Parathyroid adenoma (tissue), 2 donors: ENCODE data around the gene LDLRAD2.

Source experiments
- H2AFZ ChIP-seq: fragments of 300-600 bp; sonication (generic); one replicate; pipeline ENCODE4 v1.7.0; 2017; ENCODE audit warnings: antibody characterized with exemption, mild to moderate bottlenecking
- H3K27ac ChIP-seq: fragments of 300-600 bp; sonication (generic); one replicate; pipeline ENCODE4 v1.7.0; 2017
- H3K27me3 ChIP-seq: fragments of 300-600 bp; sonication (generic); one replicate; pipeline ENCODE4 v1.7.0; 2017; ENCODE audit warnings: low read length; ENCODE audit not compliant: control insufficient read depth, insufficient read depth
- H3K36me3 ChIP-seq: fragments of 300-600 bp; sonication (generic); one replicate; pipeline ENCODE4 v1.7.0; 2017; ENCODE audit warnings: low read length; ENCODE audit not compliant: control insufficient read depth, insufficient read depth
- H3K4me1 ChIP-seq: fragments of 300-600 bp; sonication (generic); one replicate; pipeline ENCODE4 v1.7.0; 2017; ENCODE audit warnings: control low read depth
- H3K4me2 ChIP-seq: fragments of 300-600 bp; sonication (generic); one replicate; pipeline ENCODE4 v1.7.0; 2017; ENCODE audit warnings: low read length
- H3K4me3 ChIP-seq: fragments of 300-600 bp; sonication (generic); one replicate; pipeline ENCODE4 v1.7.0; 2017; ENCODE audit warnings: low read depth, low read length
- H3K79me2 ChIP-seq: fragments of 300-600 bp; sonication (generic); one replicate; pipeline ENCODE4 v1.7.0; 2017; ENCODE audit warnings: control low read depth
- H3K9ac ChIP-seq: fragments of 300-600 bp; sonication (generic); one replicate; pipeline ENCODE4 v1.7.0; 2017; ENCODE audit warnings: mild to moderate bottlenecking
- H3K9me3 ChIP-seq: fragments of 300-600 bp; sonication (generic); one replicate; pipeline ENCODE4 v1.7.0; 2017; ENCODE audit warnings: low read length; ENCODE audit not compliant: control insufficient read depth
- CTCF ChIP-seq: fragments of 300-600 bp; sonication (generic); IDR thresholded peaks from one replicate; pipeline ENCODE4 v1.7.0; 2017; ENCODE audit warnings: antibody characterized with exemption, mild to moderate bottlenecking
- donor health status: primary hyperparathyroidism.

LDLRAD2 gene

DNA sequence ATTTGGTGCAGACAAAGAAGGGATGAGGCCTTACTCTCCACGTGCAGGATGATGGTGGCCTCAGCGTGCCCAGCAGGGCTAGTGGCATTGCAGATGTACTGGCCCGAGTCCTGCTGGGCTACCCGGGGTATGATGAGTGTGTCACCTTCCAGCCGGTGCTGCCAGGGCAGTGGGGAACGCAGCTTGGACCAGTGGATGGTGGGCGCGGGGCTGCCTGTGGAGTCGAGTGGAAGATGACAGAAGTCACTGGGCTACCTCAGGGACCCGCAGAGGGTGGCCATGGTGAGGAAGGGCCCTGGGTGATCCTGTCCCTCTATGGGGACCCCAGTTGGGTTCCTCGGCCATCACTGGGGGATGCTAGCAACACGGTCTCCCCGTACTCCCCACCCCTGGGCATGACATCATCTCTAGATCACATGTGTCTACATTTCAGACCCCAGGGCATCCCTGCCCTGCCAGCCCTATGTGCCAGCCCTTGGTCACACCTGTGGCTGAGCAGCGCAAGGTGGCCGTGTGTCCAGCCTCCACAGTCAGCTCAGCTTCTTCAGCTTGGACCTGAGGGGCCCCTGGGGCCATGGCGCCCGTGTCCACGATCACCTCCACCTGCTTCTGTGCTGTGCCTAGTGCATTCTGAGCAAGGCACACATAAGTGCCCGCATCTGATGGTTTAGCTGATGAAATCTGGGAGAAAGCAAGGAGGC, 27.4 kb downstream of the LDLRAD2 start:
- Histone ChIP-seq H3K36me3 (no peaks in the 10 kb centered on the region), H3K4me2 (no peak overlapping the region)

GRCh38 chr1:21840981-21841380, 28.9 kb downstream of the LDLRAD2 start:
- Histone ChIP-seq H3K9ac (no peak overlapping the region), H3K4me1 (no peaks in the 10 kb centered on the region), H3K9me3 (no peaks in the 10 kb centered on the region), H3K36me3 (no peaks in the 10 kb centered on the region), H2AFZ (no peak overlapping the region), H3K79me2 (no peaks in the 10 kb centered on the region), H3K27me3 (no peaks in the 10 kb centered on the region), H3K27ac (no peak overlapping the region), H3K4me3 (no peak overlapping the region), H3K4me2 (no peak overlapping the region)
- TF ChIP-seq CTCF, result no peak

More for the DNA sequence above, 27.4 kb downstream of the LDLRAD2 start:
- H3K4me3 ChIP-seq, result no peak overlapping the region
- no peaks in the 10 kb centered on the region for H3K9me3 ChIP-seq
- H2AFZ ChIP-seq, result no peak overlapping the region
- no peak for TF ChIP-seq CTCF
- H3K27me3 ChIP-seq, result no peaks in the 10 kb centered on the region
- no peak overlapping the region for H3K27ac ChIP-seq
- H3K4me1 ChIP-seq, result no peaks in the 10 kb centered on the region
- H3K9ac ChIP-seq, result no peak overlapping the region
- no peaks in the 10 kb centered on the region for H3K79me2 ChIP-seq

DNA sequence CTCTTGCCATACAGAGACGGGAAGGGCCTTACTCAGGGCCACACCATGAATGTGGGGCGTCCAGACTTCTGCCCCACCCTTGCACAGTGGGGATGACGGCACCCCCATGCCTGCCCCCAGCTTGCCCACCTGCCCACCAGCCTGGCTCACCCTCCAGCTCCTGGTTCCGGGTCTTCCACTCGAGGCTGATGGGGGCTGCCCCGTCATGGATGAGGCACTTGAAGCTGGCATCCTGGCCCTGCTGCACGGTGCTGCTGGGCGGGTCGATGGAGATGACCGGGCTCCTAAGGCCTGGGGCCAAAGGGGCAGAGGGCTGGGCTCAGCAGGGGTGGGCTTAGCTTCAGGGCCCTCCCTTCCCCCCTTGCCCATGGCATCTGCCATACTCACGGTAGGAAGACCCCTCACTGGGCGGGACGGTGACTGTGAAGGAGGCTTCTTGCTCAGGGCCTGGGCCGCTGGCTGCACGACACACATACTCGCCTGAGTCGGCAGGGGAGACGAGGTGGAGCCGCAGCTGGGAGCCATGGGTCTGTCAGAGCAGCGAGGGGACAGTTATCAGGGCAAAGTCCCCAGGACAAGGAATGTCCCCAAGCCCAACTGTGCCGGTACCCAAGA, 29.9 kb downstream of the LDLRAD2 start:
- H3K9ac ChIP-seq, result no peak overlapping the region
- H3K4me3 ChIP-seq, result no peak overlapping the region
- no peak for TF ChIP-seq CTCF
- no peak overlapping the region for H2AFZ ChIP-seq
- no peaks in the 10 kb centered on the region for H3K79me2 ChIP-seq
- H3K27me3 ChIP-seq, result no peaks in the 10 kb centered on the region
- H3K27ac ChIP-seq, result no peak overlapping the region
- H3K4me2 ChIP-seq, result no peak overlapping the region
- H3K4me1 ChIP-seq, result no peaks in the 10 kb centered on the region
- H3K36me3 ChIP-seq, result no peaks in the 10 kb centered on the region
- no peaks in the 10 kb centered on the region for H3K9me3 ChIP-seq

GRCh38 chr1:21842606-21843162, 30.6 kb downstream of the LDLRAD2 start:
- Histone ChIP-seq H3K9me3 (no peaks in the 10 kb centered on the region), H3K27ac (no peak overlapping the region), H3K4me2 (no peak overlapping the region), H2AFZ (no peak overlapping the region), H3K27me3 (no peaks in the 10 kb centered on the region), H3K36me3 (no peaks in the 10 kb centered on the region), H3K4me3 (no peak overlapping the region), H3K9ac (no peak overlapping the region), H3K4me1 (no peaks in the 10 kb centered on the region), H3K79me2 (no peaks in the 10 kb centered on the region)
- no peak for TF ChIP-seq CTCF
